Activated CD8-positive, alpha-beta memory T cell treated with anti-CD3 and anti-CD28 coated beads for 24 hours (primary cell): ENCODE measurements around the gene RGP1.
A peak's percentile ranks its signal among the peaks of the same experiment; 100 is the strongest.

Experiments
- DNase-seq: peaks from one replicate; pipeline ENCODE4 v3.0.0-alpha.2; 2020

The RGP1 gene

DNA sequence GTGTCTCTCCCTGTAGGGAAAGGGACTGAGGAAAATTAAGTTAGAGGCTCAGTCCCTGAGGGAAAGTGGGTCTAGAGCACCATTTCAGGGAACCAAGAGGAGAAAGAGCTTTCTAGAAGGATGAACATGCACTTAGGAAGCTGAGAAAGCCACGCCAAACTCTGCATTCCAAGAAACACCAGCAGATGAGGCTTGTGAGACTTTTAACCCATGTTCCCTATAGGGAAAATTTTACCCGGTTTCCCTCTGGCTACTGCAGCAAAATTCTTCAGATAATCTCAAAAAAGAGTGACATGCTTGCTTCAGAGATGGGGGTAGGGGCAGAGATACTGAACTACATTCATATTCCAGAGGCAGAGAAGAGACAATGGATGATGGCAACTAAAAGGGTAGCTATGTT, 25.7 kb upstream of the RGP1 start:
- DNase-seq, result no peak

DNA sequence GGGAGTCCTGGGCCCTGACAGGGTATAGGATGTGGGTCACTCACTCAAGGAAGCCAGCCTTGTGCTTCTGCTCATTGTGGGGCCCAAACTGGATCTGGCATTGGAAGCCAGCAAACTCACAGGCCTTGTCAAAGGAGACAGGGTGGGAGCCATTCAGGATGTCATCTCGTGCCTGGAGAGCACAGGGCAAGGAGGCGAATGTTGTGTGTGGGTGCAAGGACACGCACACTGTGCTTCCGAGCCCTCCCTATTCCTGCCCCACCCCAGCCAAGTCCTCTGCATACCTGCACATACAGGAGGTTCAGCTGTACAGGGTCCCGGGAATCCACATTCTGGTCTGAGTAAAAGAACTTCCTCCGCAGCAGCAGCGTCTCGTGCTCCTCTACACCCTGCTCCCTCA, 25.2 kb upstream of the RGP1 start:
- no peak for DNase-seq

DNA sequence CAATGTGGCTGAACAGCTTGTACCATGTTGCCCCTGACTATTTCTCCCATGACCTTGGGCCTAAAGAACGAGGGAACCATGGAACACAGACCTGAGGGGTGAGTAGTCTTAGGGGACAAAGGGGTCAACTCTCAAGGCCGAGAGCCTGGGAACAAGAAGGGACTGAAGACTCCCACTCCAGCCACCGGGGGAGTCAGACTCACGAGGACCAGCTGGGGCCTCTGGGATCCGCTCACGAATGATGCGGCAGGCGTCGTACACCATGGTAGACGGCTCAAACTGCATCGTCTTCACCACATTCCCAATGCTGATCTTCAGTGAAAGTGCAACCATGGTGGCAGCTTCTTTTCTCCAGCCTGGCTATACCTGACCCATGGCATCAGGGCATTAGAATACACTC, 23.7 kb upstream of the RGP1 start:
- no peak for DNase-seq

DNA sequence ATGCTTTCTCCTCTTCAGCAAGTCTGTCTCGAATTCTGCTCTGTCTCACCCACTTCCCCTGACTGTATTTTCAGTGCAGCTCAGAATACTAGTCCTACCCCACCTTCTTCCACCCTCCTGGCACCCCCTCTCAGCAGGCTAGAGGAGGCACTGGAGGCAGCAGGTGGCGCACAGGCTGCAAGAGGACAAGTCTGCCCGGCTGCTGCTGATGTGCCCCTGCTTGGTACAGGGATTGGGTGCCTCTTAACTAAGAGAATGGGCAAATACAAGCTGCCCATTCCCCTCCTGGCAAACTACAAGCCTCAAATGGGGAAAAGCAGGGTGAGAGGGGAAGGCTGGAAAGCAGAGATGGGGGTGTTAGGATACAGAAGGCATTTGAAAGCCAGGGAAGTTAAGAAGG, 22.2 kb upstream of the RGP1 start:
- no peak for DNase-seq

DNA sequence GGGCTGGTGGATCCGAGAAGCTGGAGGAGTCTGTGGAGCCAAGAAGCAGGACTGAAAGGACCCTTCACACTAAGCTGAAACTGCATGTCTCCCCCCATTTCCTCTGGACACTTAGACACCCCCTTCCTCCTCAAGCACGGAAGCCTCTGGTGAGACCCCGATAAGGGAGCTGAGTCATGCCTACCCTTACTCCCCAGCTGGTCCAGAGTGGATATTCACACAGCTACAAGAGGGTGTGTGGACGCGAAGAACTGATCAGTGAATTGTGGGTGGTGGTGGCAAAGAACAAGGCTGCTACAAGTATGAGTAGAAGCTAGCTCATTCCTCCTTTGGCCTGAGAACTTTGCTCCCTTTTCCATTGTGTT, 21.4 kb upstream of the RGP1 start:
- no peak for DNase-seq

DNA sequence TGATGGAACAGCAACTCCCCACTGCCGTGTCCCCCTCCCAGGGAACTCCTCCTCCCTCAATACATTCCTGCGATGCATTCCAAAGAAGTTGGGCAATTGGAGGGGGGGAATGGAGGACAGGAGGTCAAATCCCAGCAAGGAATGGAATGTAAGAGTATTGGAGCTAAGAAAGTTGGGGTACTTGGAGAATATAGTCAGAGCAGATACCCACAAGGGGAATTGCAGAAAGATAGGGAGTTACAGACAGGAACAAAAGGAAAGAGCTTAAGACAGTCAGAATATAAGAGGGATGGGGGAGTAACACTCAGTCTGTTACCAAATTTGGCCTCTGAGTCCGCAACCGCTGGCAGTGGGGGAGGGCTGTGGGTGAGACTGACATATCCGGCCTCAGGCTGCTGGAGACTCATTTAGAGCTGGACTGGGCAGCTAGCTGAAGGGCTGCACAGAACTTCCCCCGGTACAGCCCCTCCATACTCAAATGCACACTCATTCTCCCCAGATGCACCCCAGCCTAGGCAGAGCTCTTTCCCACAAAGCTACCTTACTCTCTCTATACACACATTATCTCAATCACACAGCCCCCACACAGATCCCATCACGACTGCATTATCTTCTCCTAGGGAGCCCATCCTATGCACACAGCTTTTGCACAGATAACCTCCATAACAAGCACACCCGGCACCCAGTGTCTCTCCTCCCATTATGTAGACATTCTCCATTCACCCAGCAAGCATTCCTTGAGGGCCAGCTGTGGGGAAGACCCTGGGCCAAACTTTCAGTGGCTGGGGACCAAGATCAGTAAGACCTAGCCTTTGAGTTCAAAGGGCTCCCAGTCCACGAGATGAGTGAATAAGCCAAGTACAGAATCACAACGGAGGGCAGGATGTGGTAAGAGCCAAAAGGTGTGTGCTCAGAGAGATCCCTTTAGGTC, 20.8 kb upstream of the RGP1 start:
- DNase-seq, result no peak

DNA sequence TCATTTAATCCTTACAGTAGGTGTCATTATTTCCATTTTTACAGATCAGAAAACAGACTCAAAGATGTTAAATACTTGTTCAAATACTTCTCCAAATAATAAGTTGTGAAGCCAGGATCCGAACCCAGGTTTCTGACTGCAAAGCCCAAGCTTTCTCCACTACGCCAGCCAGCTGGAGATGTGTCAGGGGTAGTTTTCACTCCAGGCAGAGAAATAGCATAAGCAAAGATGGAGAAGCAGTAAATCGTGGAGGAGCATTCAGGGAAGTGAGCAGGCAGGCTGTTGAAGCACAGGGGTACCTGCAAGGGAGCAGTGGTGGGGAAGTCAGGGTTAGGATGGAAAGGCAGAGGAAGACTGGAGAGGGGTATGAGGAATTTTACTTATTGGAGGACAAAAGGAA, 20.0 kb upstream of the RGP1 start:
- no peak for DNase-seq

DNA sequence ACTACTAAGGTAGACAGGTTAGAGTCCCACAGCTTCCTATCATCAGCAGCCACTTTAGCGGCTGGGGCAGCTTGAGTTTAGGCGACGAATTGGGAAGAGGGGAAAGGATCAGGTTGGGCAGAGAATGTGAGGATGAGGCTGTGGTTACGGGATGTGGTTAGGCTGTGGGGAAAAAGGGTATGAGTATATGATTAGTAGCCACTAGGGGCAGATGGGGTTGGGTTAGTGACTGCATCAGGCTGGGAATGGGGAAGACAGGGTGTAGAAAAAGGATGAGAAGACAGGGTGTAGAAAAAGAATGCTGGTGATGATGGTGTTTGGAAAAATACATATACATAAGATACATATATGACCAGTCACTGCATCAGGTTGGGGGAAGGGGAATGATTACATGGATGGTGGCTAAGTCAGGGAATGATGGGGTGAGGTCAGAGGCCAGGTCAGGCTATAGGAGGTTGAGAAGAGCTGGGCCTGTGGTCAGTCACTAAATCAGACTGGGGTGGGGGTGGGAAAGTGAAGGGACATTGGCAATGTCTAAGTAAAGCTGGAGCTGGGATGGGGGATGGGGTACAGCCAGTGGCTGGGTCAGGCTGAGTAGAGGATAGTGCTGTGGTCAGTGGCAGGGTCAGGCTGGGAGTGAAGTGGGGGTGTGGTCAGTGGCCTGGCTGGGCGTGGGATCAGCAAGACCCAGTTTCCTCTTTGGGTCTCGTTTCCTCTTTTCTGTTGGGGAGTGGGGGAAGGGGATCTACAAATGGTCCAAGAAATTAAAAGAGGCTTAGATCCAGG, 19.2 kb upstream of the RGP1 start:
- DNase-seq, result no peak

DNA sequence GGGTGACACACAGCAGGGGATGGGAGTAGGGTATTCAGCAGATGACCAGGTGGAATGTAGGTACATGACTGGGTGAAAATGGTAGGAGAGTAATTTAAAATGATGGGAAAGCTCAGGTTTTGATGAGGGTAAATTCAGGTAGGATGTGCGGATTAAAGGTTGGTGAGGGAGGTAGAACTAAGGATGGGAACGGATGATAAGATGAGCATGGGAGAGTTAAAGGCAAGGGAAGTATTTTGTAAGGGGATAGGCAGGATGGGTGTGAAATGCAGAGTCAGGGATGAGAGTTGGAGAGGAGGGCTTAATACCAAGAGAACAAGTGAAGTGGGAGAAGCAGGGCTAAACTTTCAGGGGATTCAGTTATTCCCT, 18.6 kb upstream of the RGP1 start:
- DNase-seq, result no peak

DNA sequence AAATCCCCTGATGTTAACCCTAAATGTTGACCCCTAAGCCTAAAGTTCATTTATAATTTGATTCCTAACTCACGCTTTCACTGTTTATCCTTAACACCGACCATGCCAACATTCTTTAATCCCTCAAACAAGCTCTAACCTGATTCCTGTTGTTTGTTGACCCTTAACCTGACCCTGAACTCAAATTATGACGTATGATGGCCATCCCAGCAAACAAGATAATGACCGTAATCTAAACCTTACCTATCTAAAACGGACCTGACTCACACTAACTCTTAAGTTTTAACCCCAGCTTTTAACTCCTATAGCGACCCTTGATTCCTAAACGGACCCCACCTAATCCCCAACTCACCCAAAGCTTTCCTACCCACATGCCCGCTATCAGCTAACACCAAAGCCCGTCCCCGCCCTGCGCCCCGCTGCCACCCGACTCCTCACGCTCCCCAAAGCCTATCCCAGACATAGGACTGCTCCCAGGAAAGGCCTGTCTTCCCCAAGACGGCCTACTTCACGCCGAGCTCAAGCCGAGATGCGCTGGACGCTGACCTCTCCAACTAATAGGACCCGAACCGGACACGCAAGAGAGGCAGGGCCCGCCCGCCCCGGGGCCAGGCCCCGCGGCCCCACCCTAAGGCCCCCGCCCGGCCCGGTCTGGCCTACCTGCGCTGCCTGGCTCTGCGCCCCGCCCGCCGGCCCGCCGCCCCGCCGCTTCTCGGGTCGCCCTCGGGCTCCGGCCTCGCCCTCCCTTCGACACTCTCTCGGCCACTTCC, 17.5 kb upstream of the RGP1 start:
- DNase-seq, result no peak

DNA sequence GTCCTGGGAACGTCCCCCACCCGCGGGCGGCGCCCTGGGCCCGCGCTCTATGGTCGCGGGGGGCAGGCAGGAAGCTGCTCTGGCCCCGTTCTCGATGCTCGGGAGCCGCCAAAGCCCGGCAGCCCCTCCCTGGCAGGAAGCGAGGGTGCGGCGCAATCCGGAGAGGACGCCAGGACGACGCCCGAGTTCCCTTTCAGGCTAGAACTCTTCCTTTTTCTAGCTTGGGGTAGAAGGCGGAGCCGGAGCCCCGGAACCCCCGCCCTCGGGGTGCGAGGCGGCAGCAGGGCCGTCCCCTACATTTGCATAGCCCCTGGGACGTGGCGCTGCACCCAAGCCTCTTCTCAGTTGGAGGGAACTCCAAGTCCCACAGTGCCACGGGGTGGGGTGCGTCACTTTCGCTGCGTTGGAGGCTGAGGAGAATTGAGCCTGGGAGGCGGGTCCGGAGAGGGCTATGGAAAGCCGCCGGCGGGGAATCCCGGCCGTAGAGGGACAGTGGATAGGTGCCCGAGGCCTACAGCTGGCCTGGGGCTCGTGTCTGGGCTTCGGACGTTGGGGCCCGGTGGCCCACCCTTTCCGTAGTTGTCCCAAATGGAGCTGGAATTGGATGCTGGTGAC, 16.8 kb upstream of the RGP1 start, which contains the start of the genes CREB3 and TLN1:
Gene CREB3, plus strand, starts transcription at position 482 of the 615 bp plus-strand sequence. Its CDS starts 107 bp downstream, at position 589.
Gene TLN1, minus strand, starts transcription at position 11 of the 615 bp plus-strand sequence. CDS start 6,501 bp downstream, outside the sequence.
- peak; percentile 97 for DNase-seq

DNA sequence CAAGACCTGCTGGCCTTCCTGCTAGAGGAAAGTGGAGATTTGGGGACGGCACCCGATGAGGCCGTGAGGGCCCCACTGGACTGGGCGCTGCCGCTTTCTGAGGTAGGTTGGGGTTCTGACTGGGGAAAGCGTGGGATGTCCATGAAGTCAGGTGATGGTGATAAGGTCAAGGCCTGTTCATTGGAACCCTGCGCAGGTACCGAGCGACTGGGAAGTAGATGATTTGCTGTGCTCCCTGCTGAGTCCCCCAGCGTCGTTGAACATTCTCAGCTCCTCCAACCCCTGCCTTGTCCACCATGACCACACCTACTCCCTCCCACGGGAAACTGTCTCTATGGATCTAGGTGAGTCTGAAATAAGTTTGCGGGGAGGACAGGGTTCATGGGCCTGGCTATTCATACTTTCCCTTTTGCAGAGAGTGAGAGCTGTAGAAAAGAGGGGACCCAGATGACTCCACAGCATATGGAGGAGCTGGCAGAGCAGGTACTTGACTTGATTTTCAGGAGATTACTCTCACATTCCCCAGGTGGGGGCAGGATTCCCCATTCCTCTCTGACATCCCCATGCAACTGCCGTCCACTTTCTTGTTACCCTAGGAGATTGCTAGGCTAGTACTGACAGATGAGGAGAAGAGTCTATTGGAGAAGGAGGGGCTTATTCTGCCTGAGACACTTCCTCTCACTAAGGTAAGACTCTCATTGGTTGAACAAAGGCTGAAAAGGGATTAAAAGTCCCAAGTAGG, 16.1 kb upstream of the RGP1 start:
- DNase-seq, result peak; percentile 64

DNA sequence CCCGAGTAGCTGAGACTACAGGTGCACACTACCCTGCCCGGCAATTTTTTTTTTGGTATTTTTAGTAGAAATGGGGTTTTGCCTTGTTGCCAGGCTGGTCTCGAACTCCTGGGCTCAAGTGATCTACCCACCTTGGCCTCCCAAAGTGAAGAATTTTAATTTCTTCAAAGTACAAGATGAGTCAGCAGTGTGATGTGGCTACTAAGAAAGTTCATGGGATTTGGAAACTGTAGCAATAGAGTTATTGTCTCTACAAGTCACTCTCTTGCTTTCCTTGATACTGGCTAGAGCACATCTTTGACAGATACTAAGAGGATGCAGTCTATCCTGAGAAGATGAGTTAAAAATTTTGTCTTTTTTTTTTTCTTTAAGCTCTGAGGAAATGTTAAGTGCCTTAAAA, 15.0 kb upstream of the RGP1 start:
- DNase-seq, result no peak

DNA sequence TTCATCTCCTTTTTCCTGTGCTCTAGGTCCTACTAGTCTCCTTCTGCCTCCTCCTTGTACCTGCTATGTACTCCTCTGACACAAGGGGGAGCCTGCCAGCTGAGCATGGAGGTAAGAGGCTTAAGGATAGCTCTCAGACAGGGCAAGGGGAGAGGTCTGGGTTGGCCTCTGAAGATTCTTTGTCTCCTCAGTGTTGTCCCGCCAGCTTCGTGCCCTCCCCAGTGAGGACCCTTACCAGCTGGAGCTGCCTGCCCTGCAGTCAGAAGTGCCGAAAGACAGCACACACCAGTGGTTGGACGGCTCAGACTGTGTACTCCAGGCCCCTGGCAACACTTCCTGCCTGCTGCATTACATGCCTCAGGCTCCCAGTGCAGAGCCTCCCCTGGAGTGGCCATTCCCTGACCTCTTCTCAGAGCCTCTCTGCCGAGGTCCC, 12.9 kb upstream of the RGP1 start:
- peak; percentile 78 for DNase-seq

DNA sequence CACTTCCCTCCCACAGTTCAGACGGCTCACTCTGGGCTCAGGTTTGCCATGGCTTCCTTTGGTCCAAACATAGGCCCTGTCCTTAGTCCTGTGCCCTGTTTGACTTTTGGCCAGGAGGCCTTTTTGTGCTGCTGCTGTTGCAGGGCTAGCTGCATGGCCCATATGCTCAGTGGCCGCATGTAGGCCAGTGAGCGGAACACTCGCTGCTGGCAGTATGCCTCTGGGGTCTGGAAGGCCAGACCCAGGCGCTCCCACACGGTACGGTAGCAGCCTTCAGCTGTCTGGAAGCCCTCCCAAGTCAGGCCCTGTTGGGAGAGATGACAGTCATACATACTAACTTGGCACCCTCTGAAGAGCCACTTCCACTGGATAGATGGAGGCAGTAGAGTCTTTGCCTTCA, 11.9 kb upstream of the RGP1 start:
- no peak for DNase-seq

DNA sequence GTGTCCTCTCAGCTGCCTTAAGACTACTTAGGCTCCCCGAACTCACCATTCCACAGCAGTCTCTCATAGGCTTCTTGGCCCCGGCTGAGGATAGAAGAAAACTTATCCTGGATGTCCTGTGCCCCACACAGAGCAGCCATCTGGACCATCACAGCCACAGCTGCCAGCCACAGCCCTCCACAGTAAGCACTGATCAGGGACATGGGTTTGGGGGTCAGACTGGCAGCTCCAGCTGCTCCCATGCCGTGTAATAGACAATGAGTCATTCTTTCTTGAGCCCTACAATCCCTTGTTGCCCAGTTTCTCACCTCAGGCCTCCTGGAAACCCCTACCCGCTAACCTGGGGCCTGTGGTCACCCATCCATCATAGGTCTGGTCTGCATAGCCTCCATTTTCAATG, 10.9 kb upstream of the RGP1 start:
- no peak for DNase-seq

DNA sequence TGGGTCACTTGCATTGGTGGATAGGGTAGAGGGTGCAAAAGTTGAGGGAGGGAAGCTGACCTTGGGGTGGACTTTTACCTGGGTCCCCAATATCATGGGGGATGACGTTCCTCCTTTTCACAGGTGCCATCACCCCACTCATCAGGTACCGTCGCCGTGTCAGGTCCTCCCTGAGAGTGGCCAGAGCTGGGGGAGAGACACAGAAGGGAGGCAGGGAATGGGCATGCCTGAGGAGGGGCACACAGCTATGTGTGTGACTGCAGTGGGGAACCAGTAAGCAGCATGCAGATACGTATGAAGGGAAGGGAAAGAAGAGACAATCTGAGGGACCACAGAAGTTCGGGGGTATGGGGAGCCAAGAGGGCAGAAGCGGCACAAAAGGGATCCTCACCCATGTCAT, 10.2 kb upstream of the RGP1 start:
- no peak for DNase-seq

DNA sequence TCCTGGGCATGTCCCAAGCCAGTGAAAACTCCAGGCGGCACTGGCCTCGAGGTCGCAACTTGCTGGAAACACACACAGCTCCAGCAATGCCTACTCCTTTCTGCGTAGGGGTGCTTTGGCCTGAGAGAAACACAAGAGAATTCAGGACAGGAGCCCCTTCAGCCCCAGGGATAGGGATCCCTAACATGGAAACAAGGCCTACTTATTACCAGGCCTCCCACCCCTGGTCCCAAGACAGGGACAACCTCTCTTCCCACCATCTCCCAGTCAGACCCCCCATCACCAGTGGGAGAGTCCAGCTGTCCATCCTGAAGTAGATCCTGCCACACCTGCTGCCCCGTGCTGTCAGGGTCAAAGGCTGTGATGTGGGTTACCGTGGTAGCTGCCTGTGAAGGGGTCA, 8.8 kb upstream of the RGP1 start:
- DNase-seq, result no peak

DNA sequence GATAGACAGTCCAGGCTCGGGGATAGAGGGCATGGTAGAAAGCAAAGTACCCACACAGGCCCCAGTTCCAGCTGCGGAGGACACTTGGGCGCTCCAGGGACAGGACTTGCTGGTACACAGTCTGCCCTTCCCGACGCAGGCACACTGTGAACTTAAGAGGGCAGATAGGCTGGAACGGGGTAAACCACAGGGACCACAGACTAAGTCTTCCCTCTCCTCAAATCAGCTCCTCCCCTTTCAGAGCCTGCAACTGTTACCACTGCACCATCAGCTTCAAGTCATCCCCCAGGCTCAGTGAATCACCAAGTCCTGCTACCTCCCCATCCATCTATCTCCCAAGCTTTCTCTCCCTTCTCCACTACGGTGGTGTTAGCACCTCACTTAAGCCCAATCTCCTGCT, 7.3 kb upstream of the RGP1 start:
- no peak for DNase-seq

DNA sequence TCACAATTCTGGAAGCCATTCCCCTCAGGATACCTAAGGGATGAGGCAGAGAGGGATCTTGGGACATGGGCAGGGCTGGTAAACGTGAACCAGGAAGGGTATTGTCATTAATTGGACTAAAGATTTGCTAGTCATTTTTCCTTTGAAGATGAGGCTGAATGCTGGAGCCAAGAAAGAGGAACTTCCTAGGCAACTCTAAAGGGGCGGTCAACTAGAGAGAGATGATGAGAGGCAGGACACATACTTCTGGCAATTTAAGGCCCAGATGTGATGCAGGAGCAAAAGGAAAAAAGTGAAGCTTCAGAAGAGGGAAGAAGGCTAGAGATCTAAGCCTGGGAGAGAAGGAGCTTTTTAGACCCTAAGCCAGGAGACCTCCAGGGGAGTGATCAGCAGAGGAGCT, 5.6 kb upstream of the RGP1 start:
- DNase-seq, result no peak

DNA sequence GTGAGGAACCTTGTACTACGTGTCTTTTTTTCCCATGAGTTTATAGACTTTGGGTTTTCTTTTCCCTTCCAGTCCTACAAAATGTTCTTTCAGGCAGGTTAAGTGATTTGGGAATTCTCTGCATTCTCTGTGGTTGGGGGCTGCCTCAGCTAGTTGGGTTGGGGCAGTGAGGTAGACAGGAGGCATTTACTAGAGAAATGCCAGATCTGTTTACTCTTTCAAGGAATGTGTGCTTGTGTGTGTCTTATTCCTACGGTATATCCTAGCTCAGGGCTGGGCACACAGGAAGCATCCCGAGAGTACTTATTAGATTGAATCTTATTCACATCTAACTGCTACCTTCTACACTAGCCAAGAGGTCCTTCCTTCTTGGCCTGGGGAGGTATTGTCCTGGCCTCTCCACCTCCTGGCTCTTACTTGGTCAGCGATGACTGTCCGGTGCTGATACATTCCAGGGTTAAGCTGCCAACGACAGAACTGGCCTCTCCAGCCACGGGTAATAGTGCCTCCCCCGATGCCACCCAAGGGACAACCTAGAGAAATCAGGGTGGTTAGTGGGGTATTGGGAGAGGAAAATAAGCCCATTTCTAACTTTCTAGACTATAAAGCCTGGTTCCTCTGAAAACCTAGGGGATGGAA, 5.1 kb upstream of the RGP1 start:
- no peak for DNase-seq

DNA sequence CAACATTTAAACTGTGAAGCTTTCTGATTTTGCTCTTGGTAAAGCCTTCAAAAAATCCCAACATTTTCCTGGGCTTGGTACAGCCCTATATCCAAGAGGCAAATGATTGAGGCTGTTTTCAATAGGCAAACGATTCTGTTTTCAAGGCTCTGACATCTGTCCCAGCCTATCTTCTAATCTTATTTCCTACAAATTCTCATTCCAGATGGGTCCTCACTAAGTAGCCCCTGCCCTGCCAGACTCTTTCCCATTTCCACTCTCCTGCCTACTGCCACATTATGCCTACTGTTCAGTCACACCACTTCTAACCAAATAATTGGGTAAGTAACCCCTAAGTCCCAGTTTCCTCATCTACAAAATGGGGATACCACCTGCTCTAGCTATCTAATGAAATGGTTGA, 3.5 kb upstream of the RGP1 start:
- DNase-seq, result no peak
